Measurements from ENCODE around the gene SPATS2.

- no peak for TF ChIP-seq CTCF (IDR thresholded peaks at IDR 0.05; ENCODE audit: extremely low read depth in 1 of 2, insufficient read depth in 1 of 2, low read depth in 1 of 2, low read length in 2 of 2)
- TF ChIP-seq EZH2 (IDR thresholded peaks at IDR 0.05; ENCODE audit: borderline replicate concordance, low read depth, low read length, severe bottlenecking), result peak; percentile 97
- TF ChIP-seq POLR2A (IDR thresholded peaks at IDR 0.05; ENCODE audit: low read depth, low read length), result no peak
- no peak for TF ChIP-seq MAX (IDR thresholded peaks at IDR 0.05; ENCODE audit: insufficient read depth, insufficient read length)
These were observed 21.2 kb upstream of the SPATS2 start for GRCh38 chr12:49345825-49346658.

All from endothelial cell of umbilical vein (primary cell).